ENCODE data around the gene TFAP2A. TPM values are rescaled to one million over a fixed set of nuclear protein-coding genes. Genes with fewer than 3 reads are reported as not detected.
A peak's percentile ranks its signal among the peaks of the same experiment; 100 is the strongest.

The TFAP2A gene
- total RNA-seq, 1 donor from 2014 or later = 20.7 TPM

GRCh38 chr6:10412461-10413261 lies 2.2 kb downstream of the TFAP2A start:
- peak; percentile 65 for DNase-seq (ENCODE audit: low spot score)

DNA sequence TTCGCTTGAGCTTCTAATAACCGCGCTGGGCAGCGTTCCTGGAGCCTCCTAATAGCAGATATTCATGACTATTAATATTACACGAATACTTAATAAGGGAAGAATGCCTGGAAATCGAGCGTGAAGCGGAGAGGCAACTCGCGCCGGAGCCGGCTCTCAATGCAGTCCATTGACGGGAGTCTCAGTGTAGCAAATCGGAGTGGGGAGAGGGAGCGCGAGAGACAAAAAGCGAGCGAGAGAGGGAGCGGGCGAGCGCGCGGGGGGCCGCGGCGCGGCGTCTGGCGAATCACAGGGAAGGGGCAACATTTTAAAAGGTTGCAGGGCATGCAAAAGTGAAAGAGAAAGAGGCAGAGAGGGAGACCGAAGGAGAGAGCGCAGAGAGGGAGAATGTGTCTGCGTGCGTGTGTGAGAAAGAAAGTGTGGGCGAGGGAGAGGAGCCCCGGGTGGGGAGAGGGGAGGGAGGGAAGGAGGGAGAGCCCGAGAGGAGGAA lies 2.9 kb downstream of the TFAP2A start:
- DNase-seq (ENCODE audit: low spot score) = peak; percentile 64

- DNase-seq (ENCODE audit: low spot score) = no peak
Observed at GRCh38 chr6:10411131-10411970, 3.5 kb downstream of the TFAP2A start.

- DNase-seq (ENCODE audit: low spot score) = no peak
Observed at GRCh38 chr6:10410207-10411050, 4.4 kb downstream of the TFAP2A start.

- DNase-seq (ENCODE audit: low spot score) = no peak
Observed at GRCh38 chr6:10409731-10410206, 5.1 kb downstream of the TFAP2A start.

- no peak for DNase-seq (ENCODE audit: low spot score)
Observed at GRCh38 chr6:10409233-10409721, 5.6 kb downstream of the TFAP2A start.

DNA sequence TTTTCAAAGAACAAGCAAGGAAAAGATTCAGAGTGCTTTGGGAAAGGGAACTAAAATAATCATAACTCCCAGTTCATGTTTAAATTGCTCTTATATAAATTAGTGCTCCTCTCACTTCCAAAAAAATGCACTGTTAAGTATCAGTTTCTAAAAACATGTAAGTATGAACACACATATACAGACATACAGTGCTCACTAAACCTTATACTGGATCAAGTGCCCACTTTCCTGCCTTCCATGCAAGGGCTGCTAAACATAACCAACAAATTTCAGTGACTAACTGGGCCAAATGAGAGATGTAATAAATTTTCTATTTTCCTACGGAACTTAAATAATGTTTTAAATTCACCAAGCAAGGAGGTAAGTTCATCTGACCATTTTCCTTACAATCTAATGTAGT lies 6.4 kb downstream of the TFAP2A start:
- DNase-seq (ENCODE audit: low spot score) = no peak

DNA sequence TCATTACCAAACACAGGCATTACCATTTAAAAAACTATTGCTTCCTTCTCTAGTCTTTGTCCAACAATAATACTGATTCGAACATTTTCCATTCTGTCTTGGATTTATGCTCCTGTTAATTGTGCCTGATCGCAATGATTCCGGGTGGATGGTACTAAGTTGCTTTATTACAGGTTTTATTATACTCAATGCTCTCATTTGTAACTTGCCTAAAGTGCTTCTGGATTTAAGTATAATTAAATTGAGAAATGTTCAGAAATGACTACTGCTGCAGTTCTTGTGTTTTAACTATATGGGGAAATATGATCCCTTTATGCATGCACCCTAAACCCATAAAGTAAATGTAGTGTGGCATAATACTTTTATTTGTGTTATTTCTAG lies 7.2 kb downstream of the TFAP2A start:
- no peak for DNase-seq (ENCODE audit: low spot score)

DNA sequence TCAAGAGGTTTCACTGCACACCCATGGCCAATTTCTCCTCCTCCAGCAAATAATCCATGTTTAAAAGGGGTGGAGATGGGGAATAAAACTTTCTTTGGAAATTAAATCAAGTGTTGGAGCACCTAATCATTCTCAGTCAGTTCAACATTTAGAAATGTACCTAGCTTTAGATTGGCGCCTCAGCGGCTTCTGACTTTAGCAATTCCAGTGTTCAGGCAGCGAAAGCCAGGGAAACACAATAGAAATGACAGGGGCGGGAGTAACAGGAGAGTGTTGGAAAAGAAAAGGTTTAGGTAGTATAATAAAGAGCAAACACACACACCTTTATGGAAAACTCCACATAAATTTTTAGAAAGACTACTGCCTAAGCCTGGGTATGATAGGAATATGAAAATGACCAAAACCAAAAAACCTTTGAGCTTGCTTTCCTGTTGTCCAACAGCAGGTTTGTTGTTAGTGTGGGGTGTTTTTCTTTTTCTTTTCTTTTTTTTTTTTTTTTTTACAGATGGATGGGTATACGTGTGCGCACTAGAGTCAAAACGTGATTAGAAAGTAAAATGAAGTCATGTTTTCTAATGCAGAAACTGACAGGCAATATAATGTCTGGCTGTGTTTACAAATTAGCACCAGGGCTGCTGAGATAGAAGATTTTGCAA lies 7.7 kb downstream of the TFAP2A start:
- DNase-seq (ENCODE audit: low spot score) = no peak

DNA sequence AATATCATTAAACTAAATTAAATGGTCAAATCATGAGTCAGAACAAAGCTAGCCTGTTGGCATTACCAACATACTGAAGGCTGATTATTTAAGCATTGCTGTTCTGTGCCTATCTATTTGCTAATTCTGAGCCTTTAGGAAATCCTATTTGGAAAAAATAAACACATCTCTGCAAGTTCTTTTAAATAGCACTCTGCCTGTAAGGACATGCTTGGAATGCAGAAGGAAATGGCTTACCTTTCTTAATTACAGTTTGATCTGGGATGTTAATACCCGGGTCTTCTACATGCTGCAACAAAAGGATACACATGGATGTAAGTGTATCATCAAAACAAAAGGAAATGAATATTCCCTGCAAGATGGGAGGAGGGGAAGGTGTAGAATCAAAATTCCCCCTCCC lies 8.3 kb downstream of the TFAP2A start:
- no peak for DNase-seq (ENCODE audit: low spot score)

DNA sequence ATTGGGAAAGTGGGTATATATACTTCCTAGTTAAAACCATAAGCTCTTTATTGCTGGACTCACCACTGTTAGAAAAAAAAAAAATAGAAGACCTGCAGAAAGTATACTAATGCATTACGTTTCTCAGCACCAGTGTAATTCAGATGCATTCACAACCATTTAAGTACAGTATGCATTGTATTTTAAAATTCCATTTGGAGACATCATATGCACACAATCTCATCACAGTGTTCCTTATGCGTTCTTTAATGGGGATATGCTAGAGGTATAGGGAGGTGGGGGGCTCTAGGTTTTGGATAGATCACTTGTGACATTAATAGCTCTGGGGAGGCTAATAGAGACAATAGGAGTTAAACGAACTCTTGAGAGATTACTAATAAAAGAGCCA lies 9.4 kb downstream of the TFAP2A start:
- DNase-seq (ENCODE audit: low spot score) = no peak

DNA sequence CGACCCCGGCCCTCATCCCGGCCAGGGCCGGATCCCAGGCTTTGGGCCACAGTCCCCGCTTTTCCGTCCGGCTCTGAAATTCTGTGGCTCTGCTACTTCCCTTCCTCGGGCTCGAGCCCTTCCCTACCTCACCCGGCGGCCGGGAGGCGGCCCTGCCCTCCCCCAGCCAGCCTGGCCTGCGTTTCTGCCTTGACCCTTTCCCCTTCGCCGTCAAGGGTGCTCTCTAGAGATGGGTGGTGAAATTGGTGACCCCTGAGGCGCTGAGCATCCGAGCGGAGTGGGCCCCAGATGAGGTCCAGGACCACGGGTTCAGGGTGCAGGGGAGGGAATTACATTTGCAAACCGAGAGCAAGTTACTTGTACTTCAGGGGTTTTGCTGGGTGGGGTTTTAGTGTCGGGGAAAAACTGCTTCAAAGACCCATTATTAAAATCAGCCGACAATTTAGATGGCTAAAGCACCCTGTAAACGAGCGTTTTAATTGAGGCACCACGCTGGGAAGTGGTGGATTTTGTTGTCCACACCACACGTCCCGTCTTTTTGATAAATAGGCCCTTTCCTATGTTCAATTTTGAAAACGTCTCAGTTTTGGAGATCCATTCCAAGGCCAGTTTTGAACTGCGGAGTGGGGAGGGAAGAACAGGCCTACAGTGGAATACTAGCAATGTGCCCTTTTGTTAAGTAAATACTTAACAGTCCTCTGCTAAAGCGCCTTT lies 9.9 kb downstream of the TFAP2A start:
- no peak for DNase-seq (ENCODE audit: low spot score)

- peak; percentile 97 for DNase-seq (ENCODE audit: low spot score)
Observed at GRCh38 chr6:10404107-10404798, 10.6 kb downstream of the TFAP2A start.

GRCh38 chr6:10403385-10404106 lies 11.3 kb downstream of the TFAP2A start:
- peak; percentile 57 for DNase-seq (ENCODE audit: low spot score)

- no peak for DNase-seq (ENCODE audit: low spot score)
Observed at GRCh38 chr6:10402648-10403311, 12.1 kb downstream of the TFAP2A start.

- no peak for DNase-seq (ENCODE audit: low spot score)
Observed at GRCh38 chr6:10401632-10402223, 13.1 kb downstream of the TFAP2A start.

DNA sequence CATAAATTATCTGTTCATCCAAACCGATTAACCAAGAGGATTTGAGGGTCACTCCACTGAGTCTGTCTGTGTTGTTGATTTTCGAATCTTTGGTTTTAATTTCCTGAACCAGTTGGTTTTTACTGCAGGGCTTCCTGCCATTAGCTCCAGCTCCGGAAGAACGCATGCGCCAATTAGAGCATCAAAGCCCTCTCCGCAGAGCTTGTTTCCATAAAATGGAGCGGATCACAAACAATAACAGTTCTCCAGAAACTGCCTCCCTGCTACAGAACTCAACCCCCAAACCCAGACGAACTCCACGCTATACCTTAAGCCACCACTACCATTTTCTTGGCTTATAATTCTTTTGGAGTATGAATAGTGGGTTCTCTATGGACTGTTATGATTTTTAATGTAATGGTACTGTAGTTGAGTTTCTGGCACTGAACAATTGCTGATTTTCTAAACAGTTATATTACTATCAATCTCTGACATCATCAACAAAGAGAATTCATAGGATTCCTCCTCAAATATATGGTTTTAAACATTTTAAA lies 13.8 kb downstream of the TFAP2A start:
- DNase-seq (ENCODE audit: low spot score) = no peak

GRCh38 chr6:10400330-10400729 lies 14.5 kb downstream of the TFAP2A start:
- DNase-seq (ENCODE audit: low spot score) = peak; percentile 66

Measured in umbilical cord (tissue), 2 donors.